CD4-positive, alpha-beta T cell treated with Interleukin-15 for 4 hours (primary cell): Measurements from ENCODE around the gene ZNF716.
"Not testable (repeated sequence)": the region's sequence is repeated elsewhere in the genome, so short reads cannot be mapped to it uniquely, and the experiment has no call there.

Experiments
- DNase-seq: peaks from one replicate; pipeline ENCODE4 v3.0.0-alpha.2; 2020; ENCODE audit warnings: low spot score

The ZNF716 gene

DNA sequence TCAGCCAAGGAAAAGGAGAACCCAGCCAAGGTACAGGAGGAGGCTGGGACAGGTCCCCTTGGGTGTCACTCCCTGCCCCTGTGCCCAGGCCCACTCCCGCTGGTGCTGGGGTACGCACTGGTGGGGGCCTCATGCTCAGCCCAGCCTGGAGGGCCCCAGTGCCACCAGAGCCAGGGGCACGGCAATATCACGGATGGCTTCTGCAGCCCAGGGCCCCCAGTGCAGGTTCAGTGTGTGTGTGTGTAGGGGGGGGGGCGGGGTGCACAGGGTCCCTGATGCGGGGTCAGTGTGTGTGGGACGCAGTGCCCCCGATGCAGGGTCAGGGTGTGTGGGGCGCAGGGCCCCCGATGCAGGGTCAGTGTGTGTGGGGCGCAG is 23.4 kb upstream of the ZNF716 start:
- no peak for DNase-seq

DNA sequence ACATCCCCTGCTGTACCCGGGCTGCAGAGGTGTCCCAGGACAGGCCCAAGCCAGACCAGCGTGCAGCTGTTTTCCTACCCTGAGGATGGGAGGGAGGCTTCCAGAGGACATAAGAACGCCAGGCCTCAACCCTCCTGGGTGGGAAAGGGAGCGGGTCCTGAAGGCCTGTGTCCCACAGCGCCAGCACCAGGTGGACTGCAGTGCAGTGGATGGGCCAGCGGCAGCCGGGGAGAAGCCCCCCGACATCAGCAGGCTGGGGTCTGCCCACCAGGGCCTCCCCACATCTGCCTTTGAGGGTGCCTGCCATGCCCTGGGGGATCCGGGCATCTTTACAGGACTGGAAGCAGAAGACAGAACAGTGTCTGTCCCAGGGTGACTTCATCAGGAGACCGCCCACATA is 22.8 kb upstream of the ZNF716 start:
- DNase-seq, result no peak

DNA sequence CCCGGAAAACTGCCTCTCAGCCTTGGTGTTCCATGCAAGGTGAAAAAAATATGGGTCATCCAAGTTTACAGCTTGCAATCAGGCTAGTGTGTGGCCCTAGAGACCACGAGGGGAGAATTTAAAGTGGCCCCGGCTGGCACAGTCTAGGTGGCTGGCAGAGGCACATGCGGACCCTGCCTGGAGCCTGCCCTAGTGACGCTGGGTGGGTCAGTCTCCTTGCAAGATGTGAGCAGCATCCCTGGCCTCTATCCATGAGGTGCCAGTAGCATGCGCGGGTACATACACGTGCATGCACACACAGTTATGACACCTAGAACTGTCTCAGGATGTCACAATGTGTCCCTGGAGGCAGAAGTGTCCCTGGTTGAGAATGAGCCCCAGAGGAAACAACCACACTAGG is 22.4 kb upstream of the ZNF716 start:
- DNase-seq, result no peak

DNA sequence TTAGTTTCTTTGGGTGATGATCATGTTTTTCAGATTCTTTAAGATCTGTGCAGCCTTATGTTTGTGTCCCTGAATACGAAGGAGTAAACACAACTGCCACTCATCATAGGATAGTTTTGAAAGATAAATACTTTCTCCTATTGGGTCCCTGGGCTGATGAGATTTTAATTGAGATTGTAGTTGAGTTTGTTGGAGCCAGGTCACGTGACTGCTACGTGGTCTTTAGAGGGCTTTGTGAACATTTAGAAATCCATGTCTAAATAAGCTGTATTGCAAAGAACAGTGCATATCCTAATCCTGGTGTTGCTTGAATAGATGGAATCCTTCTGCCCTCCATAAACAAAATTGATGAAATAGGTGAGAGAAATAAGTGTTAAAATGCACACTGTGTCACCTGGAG is 17.4 kb upstream of the ZNF716 start:
- no peak for DNase-seq

DNA sequence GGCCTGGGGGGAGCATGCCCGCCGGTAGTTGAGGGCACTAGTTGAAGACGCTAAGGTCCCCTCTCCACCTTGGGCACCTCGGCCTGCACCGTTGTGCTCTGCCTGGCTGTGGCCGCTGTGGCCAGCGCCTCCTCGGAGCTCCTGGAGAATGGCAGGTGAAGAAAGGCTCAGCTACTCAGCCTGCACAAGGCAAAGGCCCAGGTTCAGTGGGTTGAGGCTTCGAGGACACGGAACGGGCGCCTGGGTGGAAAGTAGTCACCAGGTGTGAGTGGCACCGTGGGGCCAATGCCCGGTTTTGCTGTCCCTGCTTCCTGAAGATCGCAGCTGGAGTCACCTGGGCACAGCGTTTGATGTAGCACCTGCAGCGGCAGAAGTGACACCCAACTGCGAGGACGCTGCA is 12.4 kb upstream of the ZNF716 start:
- DNase-seq, result no peak

DNA sequence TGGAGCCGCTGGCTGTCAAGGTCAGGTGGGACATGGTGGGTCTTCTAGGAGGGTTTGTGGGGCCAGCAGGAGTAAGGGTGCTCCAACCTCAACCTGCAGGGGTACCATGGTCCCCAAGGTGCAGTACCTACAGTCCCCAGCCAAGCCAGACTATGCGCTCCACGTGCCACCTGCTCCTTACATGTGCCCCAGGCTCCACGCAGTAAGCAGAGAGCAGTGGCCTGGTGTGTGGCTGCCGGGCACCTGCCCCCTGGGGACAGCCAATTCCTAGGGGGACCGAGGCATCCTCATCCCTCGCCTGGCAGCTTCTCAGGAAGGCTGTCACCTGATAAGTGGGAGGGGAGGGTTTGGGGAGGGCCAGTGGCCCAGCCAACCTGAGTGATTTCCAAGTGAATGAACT is 11.7 kb upstream of the ZNF716 start:
- no peak for DNase-seq

DNA sequence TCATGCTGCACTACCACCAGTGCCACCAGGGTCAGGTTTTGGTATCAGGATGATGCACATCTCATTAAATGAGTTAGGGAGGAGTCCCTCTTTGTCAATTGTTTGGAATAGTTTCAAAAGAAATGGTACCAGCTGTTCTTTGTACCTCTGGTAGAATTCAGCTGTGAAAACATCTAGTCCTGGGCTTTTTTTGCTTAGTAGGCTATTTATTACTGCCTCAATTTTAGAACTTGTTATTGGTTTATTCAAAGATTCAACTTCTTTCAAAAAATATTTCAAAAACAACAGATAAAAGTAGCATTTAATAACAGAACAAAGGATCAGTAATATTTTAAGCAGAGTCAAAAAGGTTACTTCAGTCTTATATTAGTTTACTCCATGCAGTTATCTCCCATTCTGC is 6.4 kb upstream of the ZNF716 start:
- no peak for DNase-seq

DNA sequence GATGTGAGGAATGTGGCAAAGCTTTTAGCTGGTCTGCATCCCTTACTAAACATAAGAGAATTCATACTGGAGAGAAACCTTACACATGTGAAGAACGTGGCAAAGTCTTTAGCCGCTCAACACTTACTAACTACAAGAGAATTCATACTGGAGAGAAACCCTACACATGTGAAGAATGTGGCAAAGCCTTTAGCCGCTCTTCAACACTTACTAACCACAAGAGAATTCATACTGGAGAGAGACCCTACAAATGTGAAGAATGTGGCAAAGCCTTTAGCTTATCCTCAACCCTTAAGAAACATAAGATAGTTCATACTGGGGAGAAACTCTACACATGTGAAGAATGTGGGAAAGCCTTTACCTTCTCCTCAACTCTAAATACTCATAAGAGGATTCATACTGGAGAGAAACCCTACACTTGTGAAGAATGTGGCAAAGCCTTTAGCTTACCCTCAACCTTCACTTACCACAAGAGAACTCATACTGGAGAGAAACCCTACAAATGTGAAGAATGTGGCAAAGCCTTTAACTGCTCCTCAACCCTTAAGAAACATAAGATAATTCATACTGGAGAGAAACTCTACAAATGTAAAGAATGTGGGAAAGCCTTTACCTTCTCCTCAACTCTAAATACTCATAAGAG is 19.3 kb downstream of the ZNF716 start:
- not testable (repeated sequence) for DNase-seq

DNA sequence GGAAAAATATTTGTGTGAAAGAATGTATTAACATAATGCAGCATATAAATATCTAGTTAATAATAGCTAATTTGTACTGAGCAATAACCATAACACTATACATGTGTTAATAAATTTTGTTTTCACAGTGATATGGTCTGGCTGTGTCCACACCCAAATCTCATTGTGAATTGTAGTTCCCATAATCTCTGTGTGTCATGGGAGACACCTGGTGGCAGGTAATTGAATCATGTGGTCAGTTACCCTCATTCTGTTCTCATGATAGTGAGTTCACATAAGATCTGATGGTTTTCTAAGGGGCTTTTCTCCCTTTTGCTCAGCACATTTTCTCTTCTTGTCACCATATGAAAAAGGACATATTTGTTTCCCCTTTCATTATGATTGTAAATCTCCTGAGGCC is 30.3 kb downstream of the ZNF716 start:
- not testable (repeated sequence) for DNase-seq

DNA sequence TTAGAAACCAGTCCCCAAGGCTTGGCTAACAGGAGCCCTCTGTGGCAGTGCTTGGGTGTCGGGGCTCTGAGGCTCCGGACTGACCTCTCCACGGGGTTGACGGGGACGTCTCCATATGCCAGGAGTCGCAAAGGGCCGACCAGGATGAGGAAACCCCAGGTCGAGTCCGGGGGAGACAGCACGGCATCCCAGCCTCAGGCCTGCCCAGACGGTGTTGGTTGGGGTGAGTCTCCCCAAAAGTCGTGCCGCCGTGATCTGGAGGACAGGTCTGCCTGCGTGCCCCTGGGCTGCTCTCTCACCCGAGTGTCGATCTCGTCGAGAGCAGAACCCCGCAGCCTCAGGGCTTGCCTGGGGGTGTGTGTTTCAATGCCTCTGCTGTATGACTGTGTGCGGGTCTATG is 35.0 kb downstream of the ZNF716 start:
- DNase-seq, result not testable (repeated sequence)

DNA sequence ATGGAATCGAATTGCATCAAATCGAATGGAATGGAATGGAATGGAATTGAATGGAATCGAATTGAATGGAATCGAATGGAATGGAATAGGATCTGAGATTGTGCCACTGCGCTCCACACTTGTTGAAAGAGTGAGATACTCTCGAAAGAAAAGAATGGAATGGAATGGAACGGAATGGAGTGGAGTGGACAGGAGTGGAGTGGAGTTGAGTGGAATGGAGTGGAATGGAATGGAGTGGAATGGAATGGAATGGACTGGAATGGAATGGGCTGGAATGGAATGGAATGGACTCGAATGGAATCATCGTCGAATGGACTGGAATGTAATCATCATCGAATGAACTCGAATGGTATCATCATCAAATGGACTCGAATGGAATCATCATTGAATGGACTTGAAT is 38.0 kb downstream of the ZNF716 start:
- DNase-seq, result no peak

DNA sequence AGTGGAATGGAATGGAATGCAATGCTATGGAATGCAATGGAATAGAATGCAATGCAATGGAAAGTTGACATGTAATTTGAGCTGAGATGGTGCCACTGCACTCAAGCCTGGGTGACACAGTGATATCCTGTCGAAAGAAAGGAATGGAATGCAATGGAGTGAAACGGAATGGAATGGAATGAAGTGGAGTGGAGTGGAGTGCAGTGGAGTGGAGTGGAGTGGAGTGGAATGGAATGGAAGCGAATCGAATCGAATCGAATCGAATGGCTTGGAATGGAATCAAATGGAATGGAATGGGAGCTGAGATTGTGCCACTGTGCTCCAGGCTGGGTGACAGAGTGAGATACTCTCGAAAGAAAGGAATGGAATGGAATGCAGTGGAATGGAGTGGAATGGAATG is 45.1 kb downstream of the ZNF716 start:
- not testable (repeated sequence) for DNase-seq

DNA sequence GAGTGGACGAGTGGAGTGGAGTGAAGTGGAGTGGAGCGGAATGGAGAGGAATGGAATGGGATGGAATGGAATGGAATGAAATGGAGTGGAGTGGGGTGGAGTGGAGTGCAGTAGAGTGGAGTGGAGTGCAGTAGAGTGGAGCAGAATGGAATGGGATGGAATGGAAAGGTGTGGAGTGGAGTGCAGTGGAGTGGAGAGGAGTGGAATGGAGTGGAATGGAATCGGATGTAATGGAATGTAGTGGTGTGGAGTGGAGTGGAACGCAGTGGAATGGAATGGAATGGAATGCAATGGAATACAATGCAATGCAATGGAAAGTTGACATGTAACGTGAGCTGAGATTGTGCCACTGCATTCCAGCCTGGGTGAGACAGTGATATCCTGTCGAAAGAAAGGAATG is 46.4 kb downstream of the ZNF716 start:
- DNase-seq, result no peak

DNA sequence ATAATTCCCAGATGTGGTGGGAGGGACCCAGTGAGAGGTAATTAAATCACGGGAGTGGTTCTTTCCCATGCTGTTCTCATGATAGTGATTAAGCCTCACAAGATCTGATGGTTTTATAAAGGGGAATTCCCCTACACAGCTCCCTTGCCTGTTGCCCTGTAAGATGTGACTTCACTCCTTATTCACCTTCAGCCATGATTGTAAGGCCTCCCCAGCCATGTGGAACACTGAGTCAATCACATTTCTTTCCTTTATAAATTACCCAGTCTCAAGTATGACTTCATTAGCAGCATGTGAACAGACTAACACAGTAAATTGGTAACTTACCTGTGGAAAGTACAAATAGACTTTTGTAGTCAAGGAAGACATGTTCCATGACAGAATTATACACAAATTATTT is 55.2 kb downstream of the ZNF716 start:
- DNase-seq, result no peak
